Measurements from ENCODE around the gene MAD1L1. TPM values are rescaled to one million over a fixed set of nuclear protein-coding genes. Genes with fewer than 3 reads are reported as not detected.
A peak's percentile ranks its signal among the peaks of the same experiment; 100 is the strongest.

MAD1L1 gene
- total RNA-seq, 1 donor = 57.9 TPM

DNA sequence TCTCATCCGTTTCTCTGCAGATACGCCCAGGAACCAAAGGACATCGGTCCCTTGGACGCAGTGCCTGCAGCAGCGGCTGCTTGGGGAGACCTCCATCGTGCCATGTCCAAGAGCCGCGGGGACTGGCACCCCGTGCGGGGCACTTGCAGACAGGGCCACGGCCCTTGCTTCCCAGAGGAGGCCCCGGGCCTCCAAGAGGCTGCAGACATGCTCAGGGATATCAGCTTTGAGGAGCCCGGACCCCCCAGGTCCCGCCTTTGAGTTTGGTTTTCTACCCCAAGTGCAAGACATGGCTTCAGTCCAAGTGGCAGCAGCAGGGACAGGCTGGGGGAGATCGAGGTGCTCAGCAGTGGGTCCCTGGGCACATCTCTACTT lies 283.1 kb downstream of the MAD1L1 start:
- no peak for DNase-seq (ENCODE audit: low read depth in 2 of 3, low spot score in 2 of 3)

- no peak for DNase-seq (ENCODE audit: low read depth in 2 of 3, low spot score in 2 of 3)
Observed at GRCh38 chr7:1948887-1949680, 283.7 kb downstream of the MAD1L1 start.

DNA sequence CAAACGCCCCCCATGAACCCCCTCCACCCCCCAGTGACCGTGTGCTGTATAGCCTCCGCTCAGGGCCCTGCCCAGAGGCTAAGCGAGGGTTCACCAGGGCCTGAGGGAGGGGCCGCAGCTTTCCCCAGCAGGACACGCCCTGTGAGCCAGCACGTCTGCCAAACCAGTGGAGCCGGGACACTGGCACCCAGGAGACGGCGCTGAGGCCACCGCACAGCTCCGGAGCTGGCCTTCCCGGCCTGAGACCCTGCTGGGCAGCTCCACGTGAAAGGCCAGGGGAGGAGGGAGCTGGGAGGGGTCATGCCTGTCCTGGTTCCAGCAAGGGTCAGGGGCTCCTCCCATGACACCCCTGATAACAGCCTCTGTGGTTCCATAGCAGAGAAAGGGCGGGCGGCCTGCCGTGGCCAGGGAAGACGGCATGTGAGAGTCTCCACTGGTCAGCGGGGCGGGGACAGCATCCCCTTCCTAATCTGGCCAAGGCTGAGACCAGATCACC lies 284.4 kb downstream of the MAD1L1 start:
- no peak for DNase-seq (ENCODE audit: low read depth in 2 of 3, low spot score in 2 of 3)

DNA sequence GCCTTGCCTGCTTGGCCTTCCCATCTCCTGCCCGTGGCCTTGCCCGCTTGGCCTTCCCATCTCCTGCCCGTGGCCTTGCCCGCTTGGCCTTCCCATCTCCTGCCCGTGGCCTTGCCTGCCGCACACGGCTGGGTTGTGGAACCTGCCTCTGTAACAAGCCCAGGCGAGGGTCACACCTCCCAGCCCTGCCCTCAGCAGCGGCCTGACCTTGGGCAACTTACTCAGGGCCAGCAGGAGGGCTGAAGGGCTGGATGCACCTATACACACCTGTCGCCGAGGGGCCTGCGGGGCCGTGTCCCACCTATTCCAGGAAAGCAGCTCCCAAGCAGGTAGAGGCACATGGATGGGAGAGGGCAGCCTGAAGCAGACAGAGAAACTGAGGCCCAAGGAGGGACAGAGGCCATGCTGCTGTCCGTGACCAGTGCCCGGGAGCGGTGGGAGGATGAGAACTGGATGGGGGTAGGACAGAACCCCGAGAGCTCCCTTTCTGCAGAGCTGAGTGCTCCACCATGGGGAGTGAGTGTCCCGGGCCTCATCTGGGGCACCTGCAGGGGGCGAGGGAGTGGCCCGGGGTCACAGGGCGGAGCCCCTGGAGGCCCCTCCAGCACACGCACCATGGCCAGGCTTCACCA lies 285.0 kb downstream of the MAD1L1 start:
- no peak for DNase-seq (ENCODE audit: low read depth in 2 of 3, low spot score in 2 of 3)

DNA sequence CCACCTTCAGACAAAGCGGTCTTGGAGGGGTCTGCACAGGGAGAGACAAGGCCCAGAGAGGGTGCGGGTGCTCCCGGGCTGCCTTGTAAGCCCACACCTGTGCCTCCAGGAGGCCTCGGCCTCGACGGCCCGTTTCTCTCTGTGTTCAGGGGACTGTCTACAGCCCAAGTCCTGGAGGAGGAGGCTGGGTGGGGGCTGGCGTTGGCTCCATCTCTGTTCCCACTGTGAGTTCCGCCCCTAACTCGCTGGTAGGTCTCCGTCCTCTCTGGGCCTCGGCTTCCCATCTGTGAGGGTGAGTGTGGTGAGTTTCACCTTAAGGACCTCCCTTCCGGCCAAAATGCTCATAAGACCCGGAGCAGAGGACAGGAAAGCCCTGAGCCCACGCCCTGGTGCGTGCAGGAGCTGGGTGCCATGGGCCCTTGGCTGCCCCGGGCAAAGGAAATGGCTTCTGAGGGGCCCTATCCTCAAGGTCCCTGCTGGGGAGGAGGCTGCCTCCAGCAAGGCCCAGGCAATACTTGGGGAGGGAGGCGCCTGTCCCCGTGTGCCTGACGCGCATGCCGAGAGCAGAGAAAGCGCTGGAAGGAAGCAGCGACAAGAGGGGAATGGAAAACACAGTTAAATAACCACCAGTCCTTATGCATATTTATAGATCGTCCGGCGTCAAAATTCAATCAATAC lies 285.8 kb downstream of the MAD1L1 start:
- DNase-seq (ENCODE audit: low read depth in 2 of 3, low spot score in 2 of 3) = no peak

- no peak for DNase-seq (ENCODE audit: low read depth in 2 of 3, low spot score in 2 of 3)
Observed at GRCh38 chr7:1946025-1946772, 286.5 kb downstream of the MAD1L1 start.

DNA sequence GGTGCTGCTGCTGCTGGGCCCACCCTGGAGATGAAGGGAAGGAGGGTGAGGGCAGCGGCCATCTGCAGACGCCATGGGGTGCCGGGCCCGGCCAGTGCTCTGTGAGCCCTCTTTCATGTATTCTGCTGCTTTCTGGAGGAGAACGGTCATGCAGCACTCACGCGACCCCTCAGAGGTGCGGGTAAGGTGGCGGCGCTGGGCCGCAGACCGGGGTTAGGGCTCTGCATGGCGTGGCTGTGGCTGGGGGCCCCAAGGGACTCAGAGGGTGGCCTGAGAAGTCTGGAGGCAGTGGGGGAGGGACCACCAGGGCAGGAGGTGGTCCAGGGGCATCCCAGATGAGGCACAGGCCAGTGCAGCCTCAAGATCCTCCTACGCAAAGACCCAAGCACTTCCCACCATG lies 287.2 kb downstream of the MAD1L1 start:
- DNase-seq (ENCODE audit: low read depth in 2 of 3, low spot score in 2 of 3) = no peak

DNA sequence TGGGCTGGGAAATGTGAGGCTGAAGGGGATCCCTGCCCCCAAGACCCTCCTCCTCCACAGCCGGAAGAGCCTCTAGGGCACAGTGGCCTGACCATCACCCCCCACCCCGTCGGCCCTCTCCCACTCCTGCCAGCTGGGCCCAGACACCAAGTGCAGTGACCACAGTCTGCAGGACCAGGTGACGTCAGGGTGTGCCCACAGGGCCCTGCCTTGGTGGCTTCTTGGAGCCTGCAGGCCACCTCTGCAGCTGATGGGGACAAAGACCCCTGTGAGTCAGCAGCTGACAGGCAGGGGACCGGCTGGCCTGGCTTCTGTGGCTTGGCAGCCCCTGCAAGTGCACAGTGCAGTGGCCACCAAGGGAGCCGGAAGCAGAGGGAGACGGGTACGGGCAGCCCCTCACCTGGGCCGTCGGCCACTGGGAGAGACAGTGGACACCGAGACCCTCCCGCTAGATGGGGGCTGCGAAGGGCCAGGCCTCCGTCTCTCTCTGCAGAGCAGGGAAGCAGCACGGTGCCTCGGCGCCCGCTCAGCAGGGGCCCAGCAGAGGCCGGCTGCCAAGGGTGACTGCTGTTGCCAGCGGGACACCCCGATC lies 288.0 kb downstream of the MAD1L1 start:
- no peak for DNase-seq (ENCODE audit: low read depth in 2 of 3, low spot score in 2 of 3)

DNA sequence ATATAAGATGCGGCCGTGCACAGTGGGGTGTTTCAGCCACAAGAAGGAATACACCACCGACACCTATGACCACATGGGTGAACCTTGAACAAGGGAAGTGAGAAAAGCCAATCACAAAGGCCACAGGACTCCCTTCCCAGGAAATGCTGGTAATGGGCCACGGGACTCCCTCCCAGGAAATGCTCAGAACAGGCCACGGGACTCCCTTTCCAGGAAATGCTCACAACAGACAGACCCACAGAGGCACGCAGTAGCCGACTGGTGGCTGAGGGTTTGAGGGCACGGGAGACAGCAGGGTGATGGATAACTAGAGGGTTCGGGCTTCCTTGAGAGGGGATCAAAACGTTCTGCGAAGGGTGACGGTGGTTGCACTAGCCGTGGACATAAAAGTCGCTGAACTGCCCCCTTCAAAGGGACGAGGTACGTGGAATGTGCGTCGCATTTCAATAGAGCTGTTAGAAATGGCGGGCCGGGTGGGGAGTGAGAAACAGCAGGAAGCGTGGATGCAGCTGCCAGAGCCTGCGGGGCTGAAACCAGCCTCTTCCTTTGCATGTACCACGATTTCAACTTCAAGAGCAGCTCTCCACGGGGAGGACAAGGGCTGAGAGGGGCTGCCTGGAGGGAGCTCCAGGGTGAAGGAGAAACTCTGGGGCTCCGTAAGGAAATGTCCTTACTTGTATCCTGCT lies 288.7 kb downstream of the MAD1L1 start:
- peak in 1 of 3 donors; percentile 35 for DNase-seq (ENCODE audit: low read depth in 2 of 3, low spot score in 2 of 3)

GRCh38 chr7:1943326-1943725 lies 289.4 kb downstream of the MAD1L1 start:
- DNase-seq (ENCODE audit: low read depth in 2 of 3, low spot score in 2 of 3) = no peak

DNA sequence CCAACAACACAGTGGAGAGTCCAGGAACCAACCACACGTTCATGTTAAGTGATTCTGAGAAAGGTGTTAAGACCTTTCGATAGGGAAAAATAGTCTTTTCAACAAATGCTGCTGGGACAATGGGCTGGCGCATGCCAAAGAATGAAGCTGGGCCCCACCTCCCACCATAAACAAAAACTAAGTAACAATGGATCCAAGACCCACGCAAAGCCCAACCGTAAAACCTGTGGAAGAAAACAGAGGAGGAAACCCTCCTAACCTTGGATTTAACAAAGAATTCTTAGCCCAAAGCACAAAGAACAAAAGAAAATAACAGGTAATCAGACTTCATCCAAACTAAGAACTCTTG lies 289.8 kb downstream of the MAD1L1 start:
- DNase-seq (ENCODE audit: low read depth in 2 of 3, low spot score in 2 of 3) = no peak

- no peak for DNase-seq (ENCODE audit: low read depth in 2 of 3, low spot score in 2 of 3)
Observed at GRCh38 chr7:1942243-1942940, 290.4 kb downstream of the MAD1L1 start.

GRCh38 chr7:1941464-1942242 lies 291.1 kb downstream of the MAD1L1 start:
- peak in 2 of 3 donors; percentile 19 to 27 for DNase-seq (ENCODE audit: low read depth in 2 of 3, low spot score in 2 of 3)

GRCh38 chr7:1940863-1941262 lies 291.9 kb downstream of the MAD1L1 start:
- no peak for DNase-seq (ENCODE audit: low read depth in 2 of 3, low spot score in 2 of 3)

DNA sequence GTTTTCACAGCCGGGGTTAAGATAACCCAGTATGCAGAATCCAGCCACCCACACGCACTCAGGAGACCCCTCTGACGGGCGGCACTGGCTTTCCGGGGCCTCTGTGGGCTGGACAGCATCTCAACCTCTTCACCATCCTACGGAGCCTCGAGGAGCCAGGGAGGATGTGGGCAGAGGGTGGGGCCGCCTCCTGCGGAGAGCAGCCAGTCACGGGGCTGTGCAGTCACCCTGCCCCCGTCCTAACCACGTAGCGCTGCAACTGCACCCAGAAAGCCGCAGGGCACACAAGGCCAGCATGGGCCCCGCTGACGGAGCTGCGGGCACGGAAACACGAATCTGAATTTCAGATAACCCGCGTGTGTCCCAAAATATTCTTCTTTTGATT lies 292.4 kb downstream of the MAD1L1 start:
- peak; percentile 73 to 92 (median 86) for DNase-seq (ENCODE audit: low read depth in 2 of 3, low spot score in 2 of 3)

- DNase-seq (ENCODE audit: low read depth in 2 of 3, low spot score in 2 of 3) = peak in 1 of 3 donors; percentile 18
Observed at GRCh38 chr7:1939434-1940401, 293.0 kb downstream of the MAD1L1 start.

GRCh38 chr7:1938788-1939433 lies 293.8 kb downstream of the MAD1L1 start:
- DNase-seq (ENCODE audit: low read depth in 2 of 3, low spot score in 2 of 3) = peak in 1 of 3 donors; percentile 52

Data from hematopoietic multipotent progenitor cell (in vitro differentiated cells).